HFFc6 (cell line): ENCODE data around the gene TNS3. TPM values are rescaled to one million over a fixed set of nuclear protein-coding genes. Genes with fewer than 3 reads are reported as not detected.

Experiments
- DNase-seq: peaks from one replicate; pipeline ENCODE4 v3.0.0-alpha.2; 2018
- H3K27ac Mint-ChIP-seq: 2 replicates; pipeline ENCODE4 v1.8.0; 2020; ENCODE audit warnings: mild to moderate bottlenecking, mixed read lengths
- H3K27me3 Mint-ChIP-seq: 2 replicates; pipeline ENCODE4 v1.8.0; 2021; ENCODE audit warnings: mild to moderate bottlenecking, moderate library complexity, mixed read lengths; ENCODE audit not compliant: insufficient read depth
- H3K36me3 Mint-ChIP-seq: 2 replicates; pipeline ENCODE4 v1.8.0; 2021; ENCODE audit warnings: low read depth, mixed read lengths
- H3K4me1 Mint-ChIP-seq: 2 replicates; pipeline ENCODE4 v1.8.0; 2020; ENCODE audit warnings: low read depth, mixed read lengths
- H3K4me3 Mint-ChIP-seq: 2 replicates; pipeline ENCODE4 v1.8.0; 2020; ENCODE audit warnings: mild to moderate bottlenecking, moderate library complexity, mixed read lengths
- H3K9me3 Mint-ChIP-seq: 2 replicates; pipeline ENCODE4 v1.8.0; 2020; ENCODE audit warnings: mild to moderate bottlenecking, mixed read lengths
- total RNA-seq, 6 experiments: library from RNA; stranded (reverse); fragmentation: NEBNext Ultra II Directional; extraction: Animal tissue kit (Norgen Biotek cat#: 25700); gene quantifications; 2 replicates in 1 of 6; 3 replicates in 5 of 6; pipeline ENCODE4 v1.2.3, GENCODE V29; 2021
- TF ChIP-seq, protein P1 (sequence below): fragments of 200-600 bp; sonication (generic); IDR thresholded peaks from 2 replicates; pipeline ENCODE4 v1.5.0; 2021; ENCODE audit warnings: antibody characterized with exemption, mild to moderate bottlenecking

TNS3 gene
- total RNA-seq, 6 experiments from 2014 or later: 50.8 to 77.0 (median 67.8) TPM

DNA sequence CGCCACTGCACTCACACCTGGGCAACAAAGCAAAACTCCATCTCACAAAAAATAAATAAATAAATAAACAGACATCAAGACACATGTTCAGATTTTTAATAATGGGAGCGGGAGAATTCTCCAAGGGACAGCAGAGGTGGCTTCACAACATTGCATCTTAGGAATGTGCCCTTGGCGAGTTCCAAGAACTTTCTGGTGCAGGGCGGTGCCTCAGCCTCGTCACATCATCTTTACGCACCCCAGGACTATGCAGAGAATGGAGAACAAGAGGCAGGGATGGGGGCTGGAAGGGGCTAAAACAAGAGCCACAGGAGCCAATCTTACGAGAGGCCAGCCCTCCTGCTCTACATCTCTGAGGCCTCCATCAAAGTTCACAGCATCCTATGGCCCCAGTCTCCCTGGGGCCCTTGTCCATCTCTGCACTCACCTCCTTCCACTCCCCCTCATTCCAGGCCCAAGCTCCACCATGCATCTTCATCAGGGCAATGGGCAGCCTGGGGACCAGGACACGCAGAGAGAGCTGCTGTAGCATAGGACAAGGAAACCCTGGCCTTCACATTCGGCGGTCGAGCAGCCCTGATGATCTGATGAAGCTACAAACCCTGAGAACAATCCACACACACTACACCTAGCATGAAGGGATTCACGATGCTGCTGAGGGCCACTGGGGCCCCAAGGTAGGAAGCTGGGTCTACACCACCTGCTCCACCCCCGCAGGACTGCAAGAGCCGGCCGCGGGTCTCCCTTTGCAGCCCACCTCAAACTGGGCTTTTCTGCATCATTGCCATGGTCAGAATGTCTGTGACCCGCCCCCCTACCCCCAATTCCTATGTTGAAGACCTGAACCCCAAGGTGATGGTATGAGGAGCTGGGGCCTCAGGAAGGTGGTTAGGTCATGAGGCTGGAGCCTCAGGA lies 22.3 kb downstream of the TNS3 start:
- H3K9me3 Mint-ChIP-seq: no peaks in the 10 kb centered on the region
- H3K36me3 Mint-ChIP-seq: peaks cover 24% of the 10 kb centered on the region
- no peaks in the 10 kb centered on the region; the same call in none of the 2 replicates for H3K27me3 Mint-ChIP-seq
- no peak overlapping the region for H3K4me3 Mint-ChIP-seq
- peaks cover 37% of the 10 kb centered on the region for H3K4me1 Mint-ChIP-seq
- TF ChIP-seq, protein P1, sequence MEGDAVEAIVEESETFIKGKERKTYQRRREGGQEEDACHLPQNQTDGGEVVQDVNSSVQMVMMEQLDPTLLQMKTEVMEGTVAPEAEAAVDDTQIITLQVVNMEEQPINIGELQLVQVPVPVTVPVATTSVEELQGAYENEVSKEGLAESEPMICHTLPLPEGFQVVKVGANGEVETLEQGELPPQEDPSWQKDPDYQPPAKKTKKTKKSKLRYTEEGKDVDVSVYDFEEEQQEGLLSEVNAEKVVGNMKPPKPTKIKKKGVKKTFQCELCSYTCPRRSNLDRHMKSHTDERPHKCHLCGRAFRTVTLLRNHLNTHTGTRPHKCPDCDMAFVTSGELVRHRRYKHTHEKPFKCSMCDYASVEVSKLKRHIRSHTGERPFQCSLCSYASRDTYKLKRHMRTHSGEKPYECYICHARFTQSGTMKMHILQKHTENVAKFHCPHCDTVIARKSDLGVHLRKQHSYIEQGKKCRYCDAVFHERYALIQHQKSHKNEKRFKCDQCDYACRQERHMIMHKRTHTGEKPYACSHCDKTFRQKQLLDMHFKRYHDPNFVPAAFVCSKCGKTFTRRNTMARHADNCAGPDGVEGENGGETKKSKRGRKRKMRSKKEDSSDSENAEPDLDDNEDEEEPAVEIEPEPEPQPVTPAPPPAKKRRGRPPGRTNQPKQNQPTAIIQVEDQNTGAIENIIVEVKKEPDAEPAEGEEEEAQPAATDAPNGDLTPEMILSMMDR: no peak
- no peak overlapping the region for H3K27ac Mint-ChIP-seq
- no peak for DNase-seq

DNA sequence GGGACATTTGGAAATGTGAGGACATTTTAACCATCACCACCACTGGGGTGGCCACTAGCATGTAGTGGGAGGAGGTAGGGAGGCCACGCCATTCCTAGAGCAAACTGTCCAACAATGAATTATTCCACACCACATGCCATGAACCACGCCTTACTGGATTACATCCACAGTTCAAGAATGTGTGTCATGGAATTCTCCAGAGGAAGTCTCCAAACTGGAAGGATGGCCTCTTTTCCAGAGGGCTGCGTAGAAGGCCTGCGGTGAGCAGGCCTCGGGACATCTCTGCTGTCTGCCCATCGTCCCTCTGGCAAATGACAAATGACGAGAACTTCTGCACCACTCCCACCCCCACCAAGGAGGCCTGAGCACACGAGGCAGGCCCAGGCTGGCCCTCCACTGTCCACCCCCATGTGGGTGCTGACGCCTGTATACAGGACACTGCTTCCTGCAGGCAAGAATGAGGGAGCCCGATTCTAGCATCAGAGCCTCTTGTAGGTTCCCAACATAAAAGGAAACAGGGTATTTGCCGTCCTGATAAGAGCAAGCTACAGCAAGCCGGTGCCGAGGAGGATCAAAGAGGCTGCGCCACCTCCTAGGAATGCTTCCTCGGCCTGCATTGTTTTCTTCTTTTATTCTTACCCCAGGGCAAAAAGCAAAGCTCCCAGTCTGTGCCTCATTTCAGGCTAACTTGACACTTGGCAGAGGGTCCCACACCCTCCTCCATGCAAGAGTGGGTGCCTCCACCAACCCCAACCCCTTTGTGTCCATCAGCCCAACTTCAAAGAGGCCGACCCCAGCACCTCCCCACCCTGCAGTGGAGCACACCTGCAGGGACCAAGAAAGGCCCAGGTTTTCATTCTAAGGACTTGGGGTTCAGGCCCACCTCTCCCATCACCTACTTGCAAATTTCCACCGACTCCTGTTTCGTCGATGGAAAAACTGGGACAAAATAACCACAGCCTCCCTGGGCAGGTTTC lies 23.9 kb downstream of the TNS3 start:
- DNase-seq: peak; percentile 63
- TF ChIP-seq, protein P1: no peak
- peaks cover 30% of the 10 kb centered on the region for H3K36me3 Mint-ChIP-seq
- peak overlapping the region; percentile 91 for H3K27ac Mint-ChIP-seq
- H3K9me3 Mint-ChIP-seq: no peaks in the 10 kb centered on the region
- H3K27me3 Mint-ChIP-seq: no peaks in the 10 kb centered on the region; the same call in none of the 2 replicates
- peaks cover 50% of the 10 kb centered on the region for H3K4me1 Mint-ChIP-seq
- H3K4me3 Mint-ChIP-seq: peak overlapping the region; percentile 47

DNA sequence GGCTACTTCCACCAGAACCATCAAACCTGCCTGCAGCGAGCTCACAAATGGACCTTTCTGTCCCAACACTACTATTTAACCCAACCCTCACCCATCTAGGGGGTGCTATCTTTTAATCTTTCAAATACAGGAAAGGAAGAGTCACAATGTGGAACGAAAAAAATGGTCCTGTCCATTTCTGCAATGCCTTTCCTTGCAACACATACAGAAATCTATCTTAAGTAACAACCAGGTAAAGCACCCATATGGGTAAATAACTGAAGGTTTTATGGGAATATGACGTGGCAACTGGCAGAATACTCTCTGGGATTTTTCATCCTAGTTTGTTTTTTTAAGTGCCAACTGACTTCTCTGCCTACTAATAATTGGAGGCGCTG lies 24.6 kb downstream of the TNS3 start:
- no peak for DNase-seq
- Mint-ChIP-seq H3K36me3 (peaks cover 30% of the 10 kb centered on the region), H3K4me1 (peaks cover 57% of the 10 kb centered on the region), H3K27me3 (no peaks in the 10 kb centered on the region; the same call in none of the 2 replicates), H3K9me3 (no peaks in the 10 kb centered on the region), H3K4me3 (peak overlapping the region; percentile 47), H3K27ac (peak overlapping the region; percentile 91)
- TF ChIP-seq, protein P1: no peak

DNA sequence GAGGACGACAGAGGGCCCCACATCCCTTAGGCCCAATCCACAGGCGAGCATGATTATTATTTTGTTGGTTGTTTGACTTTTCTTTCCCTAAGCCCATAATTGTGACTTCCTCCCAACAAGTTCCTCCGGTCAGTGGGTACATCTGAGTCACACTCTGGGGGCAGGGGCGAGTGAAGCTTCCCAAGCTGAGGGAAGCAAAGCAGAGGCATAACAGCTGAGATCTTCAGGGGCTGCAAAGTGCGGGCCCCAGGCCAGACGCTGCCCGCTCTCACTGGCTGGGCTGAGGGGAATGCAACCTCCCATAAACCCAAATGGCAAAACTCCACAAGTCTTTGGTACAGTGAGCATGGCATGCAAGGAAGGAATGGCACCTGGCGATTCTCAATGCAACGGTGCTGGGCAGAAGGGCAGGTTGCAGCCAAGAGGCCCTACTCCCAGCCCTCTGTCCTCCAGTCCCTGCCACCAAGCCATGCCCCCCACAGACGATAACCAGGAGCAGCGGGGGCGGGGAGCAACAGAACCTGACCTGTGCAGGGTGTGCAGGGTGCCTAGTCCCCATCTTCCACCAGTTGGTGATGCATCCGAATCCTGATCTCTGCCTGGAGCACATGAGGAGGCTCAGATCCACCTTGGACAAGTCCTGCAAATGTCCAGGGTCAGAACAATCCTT lies 25.3 kb downstream of the TNS3 start:
- Mint-ChIP-seq H3K4me3 (no peak overlapping the region), H3K27me3 (no peaks in the 10 kb centered on the region; the same call in none of the 2 replicates), H3K4me1 (peaks cover 63% of the 10 kb centered on the region), H3K9me3 (no peaks in the 10 kb centered on the region), H3K27ac (peak overlapping the region; percentile 91), H3K36me3 (peaks cover 30% of the 10 kb centered on the region)
- TF ChIP-seq, protein P1: no peak
- DNase-seq: no peak

DNA sequence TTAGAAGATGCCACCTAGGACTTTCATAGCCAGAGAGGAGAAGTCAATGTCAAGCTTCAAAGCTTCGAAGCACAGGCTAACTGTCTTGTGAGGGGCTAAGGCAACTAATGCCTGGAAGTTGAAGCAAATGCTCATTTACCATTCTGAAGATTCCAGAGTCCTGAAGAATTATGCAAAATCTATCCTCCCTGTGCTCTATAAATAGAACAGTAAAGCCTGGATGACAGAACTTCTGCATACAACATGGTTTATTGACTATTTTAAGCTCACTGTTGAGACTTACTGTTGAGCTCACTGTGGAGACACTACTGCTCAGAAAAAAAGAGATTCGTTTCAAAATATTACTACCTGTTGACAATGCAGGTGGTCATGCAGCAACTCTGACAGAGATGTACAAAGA lies 28.6 kb downstream of the TNS3 start:
- Mint-ChIP-seq H3K9me3 (no peaks in the 10 kb centered on the region), H3K4me1 (peaks cover 66% of the 10 kb centered on the region), H3K36me3 (peaks cover 23% of the 10 kb centered on the region), H3K27me3 (peaks cover 2% of the 10 kb centered on the region; the same call in 1 of the 2 replicates), H3K4me3 (peak overlapping the region; percentile 68), H3K27ac (peak overlapping the region; percentile 74)
- DNase-seq: peak; percentile 20
- TF ChIP-seq, protein P1: no peak
